GM03348 (cell line): ENCODE results near the gene CCDC43.
"Not testable (repeated sequence)": the region's sequence is repeated elsewhere in the genome, so short reads cannot be mapped to it uniquely, and the experiment has no call there.

ENCODE experiments used
- DNase-seq: peaks from one replicate; pipeline ENCODE4 v3.0.0; 2012; ENCODE audit warnings: low spot score

The CCDC43 gene

GRCh38 chr17:44689477-44690217 is at the start of gene CCDC43:
CCDC43 (minus strand) TSS chr17:44689776; CDS start chr17:44689753, 23 bp downstream.
- peak; percentile 97 for DNase-seq

GRCh38 chr17:44738214-44738906 is 48.8 kb upstream of the CCDC43 start:
- no peak for DNase-seq

- DNase-seq, result no peak
Observed at GRCh38 chr17:44736551-44737240, 47.1 kb upstream of the CCDC43 start.

- DNase-seq, result no peak
Observed at GRCh38 chr17:44734272-44734671, 44.7 kb upstream of the CCDC43 start.

DNA sequence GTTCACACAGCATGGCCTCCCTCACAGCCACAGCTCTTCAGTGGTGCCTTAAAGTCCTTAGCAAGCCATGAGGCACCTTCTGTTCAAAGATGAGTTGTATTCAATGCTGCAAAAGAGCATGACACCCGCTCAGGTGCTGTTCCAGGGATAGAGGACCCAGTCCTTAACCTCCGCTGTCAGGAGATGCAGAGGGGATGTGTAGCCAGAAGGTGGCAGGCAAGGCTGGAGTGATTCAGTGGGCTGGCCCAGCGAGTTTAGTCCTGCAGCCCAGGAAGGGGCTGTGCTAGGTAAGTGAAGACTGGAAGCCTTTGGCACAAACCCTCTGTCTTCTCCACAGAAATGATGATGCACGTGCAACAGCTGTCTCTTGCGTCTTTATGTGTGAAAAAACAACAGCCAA is 44.2 kb upstream of the CCDC43 start:
- DNase-seq, result no peak

DNA sequence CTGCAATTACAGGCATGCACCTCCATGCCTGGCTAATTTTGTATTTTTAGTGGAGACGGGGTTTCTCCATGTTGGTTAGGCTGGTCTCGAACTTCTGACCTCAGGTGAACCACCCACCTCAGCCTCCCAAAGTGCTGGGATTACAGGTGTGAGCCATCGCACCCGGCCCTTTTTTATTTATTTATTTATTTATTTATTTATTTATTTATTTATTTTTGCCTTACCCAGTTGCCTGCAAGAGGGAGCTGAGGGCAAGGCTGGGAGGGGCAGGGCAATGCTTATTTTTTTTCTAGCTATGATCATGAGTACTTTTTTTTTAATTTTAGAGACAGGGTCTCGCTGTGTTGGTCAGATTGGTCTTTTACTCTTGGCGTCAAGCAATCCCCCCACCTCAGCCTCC is 36.5 kb upstream of the CCDC43 start:
- not testable (repeated sequence) for DNase-seq

DNA sequence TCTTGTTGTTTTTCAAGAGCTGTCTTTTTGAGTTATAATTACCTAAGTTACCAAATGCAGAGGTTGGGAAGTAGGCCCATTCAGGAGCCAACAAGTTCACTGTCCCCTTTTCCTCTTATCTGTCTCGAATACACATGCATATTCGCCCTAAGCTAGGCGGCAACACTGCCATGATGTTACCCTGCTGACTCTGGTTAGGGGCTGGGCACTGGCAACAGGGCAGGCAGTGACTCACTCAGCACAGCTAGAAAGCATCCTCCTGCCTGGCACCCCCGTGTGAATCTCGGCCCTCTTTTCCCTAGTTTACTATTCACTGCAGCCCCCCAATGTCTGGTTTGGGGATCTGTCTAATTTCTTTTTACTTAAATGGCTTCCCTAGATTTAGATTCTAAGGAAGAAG is 32.7 kb upstream of the CCDC43 start:
- no peak for DNase-seq

- DNase-seq, result no peak
Observed at GRCh38 chr17:44719444-44719843, 29.9 kb upstream of the CCDC43 start.

GRCh38 chr17:44708401-44709263 is 19.1 kb upstream of the CCDC43 start, which contains the start of gene DBF4B:
DBF4B (plus strand) TSS chr17:44708665; CDS start chr17:44708821, 156 bp downstream.
- peak; percentile 95 for DNase-seq

DNA sequence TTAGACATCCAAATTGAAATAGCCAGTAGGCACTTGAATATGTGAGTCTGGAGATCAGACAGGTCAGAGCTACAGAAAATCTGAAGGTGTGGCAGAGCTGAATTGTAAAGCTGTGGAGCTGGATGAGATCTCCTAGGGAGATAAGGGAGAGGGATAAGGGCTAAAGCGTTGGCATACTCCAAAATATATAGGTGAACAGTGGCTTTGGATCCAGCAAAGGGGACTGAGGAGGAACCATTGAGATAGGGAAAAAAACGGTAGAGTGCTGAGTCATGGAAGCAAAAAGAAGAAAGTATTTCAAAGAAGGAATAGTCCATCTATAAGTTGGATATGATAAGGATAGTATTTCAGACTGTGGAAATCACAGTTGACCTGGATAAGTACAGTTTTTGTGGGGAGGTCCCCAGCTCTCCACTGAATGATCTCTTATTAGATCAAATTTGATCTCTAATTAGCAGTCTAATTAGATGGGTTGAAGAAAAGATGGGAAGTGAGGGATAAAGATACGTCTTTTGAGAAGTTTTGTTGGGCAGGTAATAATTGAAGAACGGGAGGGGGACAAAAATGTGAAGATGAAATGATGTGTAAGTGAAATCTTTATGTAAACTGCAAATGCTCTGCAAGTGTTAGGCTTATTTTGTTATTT is 18.3 kb upstream of the CCDC43 start:
- DNase-seq, result no peak

- not testable (repeated sequence) for DNase-seq
Observed at GRCh38 chr17:44700288-44700687, 10.7 kb upstream of the CCDC43 start.

DNA sequence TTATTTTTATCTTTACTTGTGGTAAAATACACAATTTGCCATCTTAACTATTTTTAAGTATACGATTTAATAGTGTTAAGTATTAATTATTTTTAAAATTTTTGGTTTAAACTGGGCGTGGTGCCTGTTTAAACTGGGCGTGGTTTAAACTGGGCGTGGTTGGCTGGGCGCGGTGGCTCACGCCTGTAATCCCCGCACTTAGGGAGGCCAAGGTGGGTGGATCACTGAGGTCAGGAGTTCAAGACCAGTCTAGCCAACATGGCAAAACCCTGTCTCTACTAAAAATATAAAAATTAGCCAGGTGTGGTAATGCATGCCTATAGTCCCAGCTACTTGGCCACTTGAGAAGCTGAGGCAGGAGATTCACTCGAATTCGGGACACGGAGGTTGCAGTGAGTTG is 4.0 kb upstream of the CCDC43 start:
- DNase-seq, result no peak

DNA sequence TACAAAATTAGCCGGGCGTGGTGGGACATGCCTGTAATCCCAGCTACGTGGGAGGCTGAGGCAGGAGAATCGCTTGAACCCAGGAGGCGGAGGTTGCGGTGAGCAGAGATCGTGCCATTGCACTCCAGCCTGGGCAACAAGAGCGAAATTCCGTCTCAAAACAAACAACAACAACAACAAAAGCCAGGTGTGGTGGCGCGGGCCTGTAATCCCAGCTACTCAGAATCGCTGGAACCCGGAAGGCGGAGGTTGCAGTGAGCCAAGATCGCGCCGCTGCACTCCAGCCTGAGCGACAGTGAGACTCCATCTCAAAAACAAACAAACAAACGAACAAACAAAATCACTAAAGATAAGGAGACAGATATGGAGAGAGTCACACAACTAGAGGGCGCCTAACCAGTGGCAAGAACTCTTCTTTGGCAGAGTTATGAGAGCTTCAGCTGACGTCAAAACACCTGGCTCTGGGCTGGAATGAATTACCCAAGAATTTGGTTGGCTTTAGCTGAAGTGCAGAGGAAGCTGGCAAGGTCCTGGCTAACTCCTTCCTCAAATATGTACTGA is 1.2 kb upstream of the CCDC43 start:
- not testable (repeated sequence) for DNase-seq

DNA sequence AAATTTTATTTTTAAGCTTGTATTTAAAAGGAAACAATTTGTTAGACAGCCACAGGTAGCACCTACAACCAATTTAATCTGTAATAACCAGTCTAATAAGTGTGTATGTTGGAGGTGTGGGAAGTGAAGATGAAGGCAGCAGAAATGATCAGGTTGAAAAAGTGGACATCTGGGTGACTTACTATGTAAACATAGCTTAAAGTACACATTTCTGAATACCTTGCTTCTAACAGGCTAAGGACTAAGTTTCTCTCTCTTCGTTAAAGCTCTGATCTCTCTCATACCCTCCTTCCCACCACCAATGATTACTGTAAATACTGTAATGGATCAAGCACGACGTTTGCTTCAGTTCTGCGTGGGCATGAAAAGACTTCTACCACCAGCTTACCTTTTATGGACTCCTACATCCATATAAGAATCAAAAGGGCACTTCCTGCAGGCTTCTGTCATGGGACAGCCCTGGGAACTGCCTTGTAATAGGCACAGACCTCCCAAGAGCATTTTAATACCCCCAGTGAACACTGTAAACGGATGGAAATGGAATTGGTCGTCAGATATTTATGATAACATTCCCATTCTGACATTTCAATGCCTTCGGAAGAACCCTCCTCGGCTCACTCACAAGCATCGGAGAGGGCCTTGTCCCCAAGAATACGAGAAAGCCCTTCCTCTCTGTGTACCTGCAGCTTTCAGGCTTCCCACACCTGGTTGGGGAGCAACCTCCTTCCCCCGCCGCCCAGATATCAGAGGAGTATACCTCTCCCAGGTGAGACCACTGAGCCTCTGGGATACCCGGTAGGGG is 700 bp downstream of the CCDC43 start:
- peak; percentile 19 for DNase-seq

- DNase-seq, result no peak
Observed at GRCh38 chr17:44688200-44688599, 1.4 kb downstream of the CCDC43 start.

DNA sequence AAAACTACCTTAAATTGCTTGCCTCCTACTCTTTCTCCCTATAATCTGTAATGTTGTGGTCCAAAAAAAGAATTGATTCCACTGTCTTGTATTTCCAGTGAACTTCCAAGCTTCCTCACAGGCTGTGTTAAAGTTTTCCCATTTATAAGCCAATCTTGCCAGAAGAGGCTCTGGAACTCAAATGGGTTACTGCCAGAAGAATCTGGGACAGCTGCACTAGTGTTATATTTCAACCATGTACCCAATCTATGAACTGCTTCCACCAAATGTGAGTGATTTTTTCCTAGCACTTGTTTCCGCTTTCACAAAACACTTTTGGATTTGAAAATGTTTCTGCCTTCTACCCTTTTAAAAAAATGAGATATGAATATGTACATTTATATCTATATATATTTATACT is 1.8 kb downstream of the CCDC43 start:
- DNase-seq, result no peak

- DNase-seq, result not testable (repeated sequence)
Observed at GRCh38 chr17:44683303-44683702, 6.3 kb downstream of the CCDC43 start.

GRCh38 chr17:44677136-44677535 is 12.4 kb downstream of the CCDC43 start:
- peak; percentile 49 for DNase-seq

- no peak for DNase-seq
Observed at GRCh38 chr17:44673893-44674292, 15.7 kb downstream of the CCDC43 start.

DNA sequence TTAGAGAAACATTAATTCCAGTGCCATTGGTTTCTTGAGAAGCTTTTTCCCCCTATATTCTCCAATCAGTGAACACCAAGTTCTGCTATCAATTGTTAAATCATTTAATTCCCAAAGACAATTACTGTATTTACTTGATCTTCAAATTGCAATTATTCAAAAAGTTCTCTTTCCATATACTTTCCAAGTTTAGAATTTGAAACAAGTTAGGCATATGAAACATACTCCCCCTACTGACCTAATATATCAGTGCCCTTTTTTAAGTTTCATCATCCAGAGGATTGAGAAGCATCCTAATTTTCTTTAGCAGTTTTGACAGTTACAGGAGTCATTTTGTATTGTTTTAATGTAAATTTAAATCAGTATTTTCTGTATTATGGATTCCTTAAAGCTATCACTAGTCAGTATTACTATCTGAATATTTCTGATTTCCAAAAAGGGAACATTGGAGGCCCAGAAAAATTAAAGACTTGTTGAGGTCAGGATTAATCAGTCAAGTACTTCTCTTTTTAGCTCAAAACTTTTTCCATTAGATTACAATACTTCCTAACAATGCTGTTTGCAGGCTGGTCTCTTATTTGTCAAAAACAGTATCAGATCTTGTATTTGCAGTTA is 17.0 kb downstream of the CCDC43 start:
- DNase-seq, result peak; percentile 57
